Osteoblast (primary cell): ENCODE data around the gene TNK1. TPM values are rescaled to one million over a fixed set of nuclear protein-coding genes. Genes with fewer than 3 reads are reported as not detected.

ENCODE experiments used
- DNase-seq: peaks from one replicate; pipeline ENCODE4 v3.0.0; 2011; ENCODE audit warnings: low spot score, mixed read lengths; ENCODE audit not compliant: insufficient read length; ENCODE audit errors: missing footprints
- H2AFZ ChIP-seq: 2 replicates; pipeline ENCODE4 v1.6.0; 2011; ENCODE audit warnings: mild to moderate bottlenecking, low read length
- H3K27ac ChIP-seq: 2 replicates; pipeline ENCODE4 v1.5.1; 2011; ENCODE audit warnings: mild to moderate bottlenecking, low read depth, low read length, moderate library complexity
- H3K27me3 ChIP-seq: 2 replicates; pipeline ENCODE4 v1.6.0; 2012; ENCODE audit warnings: mild to moderate bottlenecking, control low read depth, inconsistent platforms, low read length, moderate library complexity; ENCODE audit not compliant: insufficient read depth
- H3K36me3 ChIP-seq: 2 replicates; pipeline ENCODE4 v1.5.1; 2011; ENCODE audit warnings: mild to moderate bottlenecking, low read length, control low read depth, moderate library complexity; ENCODE audit not compliant: insufficient read depth
- H3K4me1 ChIP-seq: 2 replicates; pipeline ENCODE4 v1.5.1; 2011; ENCODE audit warnings: mild to moderate bottlenecking, low read length, control low read depth, moderate library complexity; ENCODE audit not compliant: insufficient read depth
- H3K4me2 ChIP-seq: 2 replicates; pipeline ENCODE4 v1.6.0; 2011; ENCODE audit warnings: mild to moderate bottlenecking, low read length; ENCODE audit not compliant: insufficient read depth
- H3K4me3 ChIP-seq: fragments of 200-600 bp; sonication (generic); 3 replicates; pipeline ENCODE4 v1.5.1; 2012; ENCODE audit warnings: mild to moderate bottlenecking, low read length, inconsistent platforms; ENCODE audit not compliant: insufficient read depth
- H3K79me2 ChIP-seq: 2 replicates; pipeline ENCODE4 v1.6.0; 2012; ENCODE audit warnings: mild to moderate bottlenecking, low read length, control low read depth, inconsistent platforms; ENCODE audit not compliant: insufficient read depth
- H3K9me3 ChIP-seq: 2 replicates; pipeline ENCODE4 v1.5.1; 2011; ENCODE audit warnings: low read depth, low read length, control low read depth
- H4K20me1 ChIP-seq: 2 replicates; pipeline ENCODE4 v1.6.0; 2012; ENCODE audit warnings: mild to moderate bottlenecking, low read length, control low read depth; ENCODE audit not compliant: insufficient read depth
- total RNA-seq: library from RNA; depleted of rRNA; stranded (reverse); fragments of >200 nt; gene quantifications from 2 replicates; pipeline ENCODE4 v1.2.3, GENCODE V29; 2012
- TF ChIP-seq, protein P1 (sequence below): IDR thresholded peaks from 2 replicates; pipeline ENCODE4 v1.5.1; 2011; ENCODE audit warnings: mild to moderate bottlenecking, low read depth, low read length, moderate library complexity; ENCODE audit errors: extremely low read depth

Gene TNK1
- total RNA-seq, 1 donor: 0.36 TPM

- TF ChIP-seq, protein P1, sequence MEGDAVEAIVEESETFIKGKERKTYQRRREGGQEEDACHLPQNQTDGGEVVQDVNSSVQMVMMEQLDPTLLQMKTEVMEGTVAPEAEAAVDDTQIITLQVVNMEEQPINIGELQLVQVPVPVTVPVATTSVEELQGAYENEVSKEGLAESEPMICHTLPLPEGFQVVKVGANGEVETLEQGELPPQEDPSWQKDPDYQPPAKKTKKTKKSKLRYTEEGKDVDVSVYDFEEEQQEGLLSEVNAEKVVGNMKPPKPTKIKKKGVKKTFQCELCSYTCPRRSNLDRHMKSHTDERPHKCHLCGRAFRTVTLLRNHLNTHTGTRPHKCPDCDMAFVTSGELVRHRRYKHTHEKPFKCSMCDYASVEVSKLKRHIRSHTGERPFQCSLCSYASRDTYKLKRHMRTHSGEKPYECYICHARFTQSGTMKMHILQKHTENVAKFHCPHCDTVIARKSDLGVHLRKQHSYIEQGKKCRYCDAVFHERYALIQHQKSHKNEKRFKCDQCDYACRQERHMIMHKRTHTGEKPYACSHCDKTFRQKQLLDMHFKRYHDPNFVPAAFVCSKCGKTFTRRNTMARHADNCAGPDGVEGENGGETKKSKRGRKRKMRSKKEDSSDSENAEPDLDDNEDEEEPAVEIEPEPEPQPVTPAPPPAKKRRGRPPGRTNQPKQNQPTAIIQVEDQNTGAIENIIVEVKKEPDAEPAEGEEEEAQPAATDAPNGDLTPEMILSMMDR: no peak
- Histone ChIP-seq H3K79me2 (peaks cover 10% of the 10 kb centered on the region), H3K4me2 (peak overlapping the region; percentile 98), H3K4me1 (peaks cover 17% of the 10 kb centered on the region), H3K27me3 (no peaks in the 10 kb centered on the region), H3K27ac (peak overlapping the region; percentile 61), H4K20me1 (peaks cover 6% of the 10 kb centered on the region), H3K9me3 (no peaks in the 10 kb centered on the region), H2AFZ (peak overlapping the region; percentile 94), H3K4me3 (peak overlapping the region; percentile 85), H3K36me3 (no peaks in the 10 kb centered on the region)
- no peak for DNase-seq
Observed at GRCh38 chr17:7403043-7403726, 22.3 kb downstream of the TNK1 start.

DNA sequence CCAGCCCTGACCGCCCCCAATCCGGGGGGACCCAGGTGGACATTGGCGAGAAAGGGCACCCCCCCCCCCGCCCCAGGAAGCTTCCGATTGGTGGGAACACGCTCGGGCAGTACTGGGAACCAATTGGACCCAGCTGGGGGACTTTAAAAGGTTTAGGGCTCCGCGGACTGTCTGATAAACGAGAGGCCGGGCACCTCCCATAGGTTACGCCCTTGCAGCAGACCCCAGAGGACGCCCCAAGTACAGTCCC lies 22.8 kb downstream of the TNK1 start:
- TF ChIP-seq, protein P1: no peak
- H4K20me1 ChIP-seq: peaks cover 6% of the 10 kb centered on the region
- no peaks in the 10 kb centered on the region for H3K27me3 ChIP-seq
- H3K36me3 ChIP-seq: peaks cover 2% of the 10 kb centered on the region
- no peaks in the 10 kb centered on the region for H3K9me3 ChIP-seq
- peak overlapping the region; percentile 85 for H3K4me3 ChIP-seq
- peak overlapping the region; percentile 98 for H3K4me2 ChIP-seq
- peaks cover 10% of the 10 kb centered on the region for H3K79me2 ChIP-seq
- peak overlapping the region; percentile 61 for H3K27ac ChIP-seq
- peak; percentile 99 for DNase-seq
- H2AFZ ChIP-seq: peak overlapping the region; percentile 94
- peaks cover 17% of the 10 kb centered on the region for H3K4me1 ChIP-seq

DNA sequence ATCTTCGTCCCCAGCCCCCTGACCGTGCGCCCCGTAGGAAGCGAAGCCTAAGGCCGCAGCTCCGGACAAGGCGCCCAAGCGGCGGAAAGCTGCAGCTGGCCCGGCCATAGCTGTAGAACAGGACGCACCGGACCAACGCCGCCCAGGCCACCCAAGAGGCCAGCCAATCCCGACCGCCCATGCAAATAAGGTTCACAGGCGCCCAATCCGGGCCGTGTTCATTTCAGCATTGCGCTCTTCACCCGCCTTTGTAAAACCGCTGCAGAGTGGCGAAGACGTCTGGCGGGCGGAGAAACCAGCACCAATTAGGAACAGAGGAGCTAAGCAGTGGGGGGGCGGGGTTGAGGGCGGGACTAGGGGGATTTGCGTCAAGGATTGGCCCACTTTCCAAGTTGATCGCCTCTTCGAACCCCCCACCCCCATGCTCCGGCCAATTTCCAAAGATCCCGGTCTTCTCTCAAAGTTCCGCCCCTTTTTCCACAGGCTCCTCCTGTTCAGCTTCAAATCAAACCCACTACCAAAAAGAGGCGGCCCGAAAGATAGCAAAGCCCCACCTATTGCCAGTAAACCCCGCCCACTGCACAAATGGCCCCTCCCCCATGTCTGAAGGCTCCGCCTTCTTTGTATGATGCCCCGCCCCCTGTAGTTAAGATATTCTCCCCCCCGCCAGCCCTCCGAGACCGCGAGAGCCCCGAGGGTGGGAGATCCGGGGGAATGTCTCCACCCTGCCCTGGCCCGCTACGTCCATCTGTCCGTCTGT lies 23.3 kb downstream of the TNK1 start, which contains the start of gene TMEM256:
Gene TMEM256 (minus strand): TSS at position 121 of the 760 bp plus-strand sequence. CDS start 13 bp downstream, at position 108.
- Histone ChIP-seq H3K4me3 (peak within 1 kb of the TSS; percentile 85), H3K4me2 (peak within 1 kb of the TSS; percentile 98), H3K79me2 (peaks cover 10% of the 10 kb centered on the region), H3K4me1 (peaks cover 17% of the 10 kb centered on the region), H3K27ac (peak within 1 kb of the TSS; percentile 61), H3K27me3 (no peaks in the 10 kb centered on the region), H2AFZ (peak within 1 kb of the TSS; percentile 94), H3K36me3 (peaks cover 7% of the 10 kb centered on the region), H4K20me1 (peaks cover 6% of the 10 kb centered on the region), H3K9me3 (no peaks in the 10 kb centered on the region)
- peak; percentile 100 for DNase-seq
- TF ChIP-seq, protein P1: no peak

DNA sequence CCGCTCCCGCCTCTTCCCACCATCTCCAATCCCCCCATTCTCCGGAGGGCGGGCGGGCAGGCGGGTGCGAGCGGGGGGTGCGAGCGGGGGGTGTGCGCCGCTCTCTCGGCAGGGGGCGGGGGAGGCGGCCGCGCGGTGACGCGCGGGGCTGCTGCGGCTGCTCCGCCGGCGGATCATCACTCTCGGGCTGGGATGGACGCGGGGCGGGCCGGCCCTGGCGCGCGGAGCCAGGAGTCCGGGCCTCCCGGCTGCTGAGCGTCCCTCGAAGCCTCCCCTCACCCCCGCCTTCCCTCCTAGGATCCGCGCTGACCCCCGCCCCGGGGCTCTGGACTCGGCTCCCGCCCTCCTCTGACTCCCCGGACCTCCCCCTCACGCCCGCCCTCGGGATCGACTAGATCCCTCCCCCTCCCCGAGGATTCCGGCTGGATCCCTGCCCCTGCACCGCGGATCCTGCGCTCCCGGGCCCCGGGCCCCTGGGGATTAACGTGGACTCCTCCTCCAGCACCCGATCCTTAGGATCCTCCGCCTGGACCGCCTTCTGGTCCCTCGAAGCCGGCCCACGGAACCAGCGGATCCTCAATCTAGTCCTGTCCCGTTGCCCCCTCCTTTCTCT lies 24.0 kb downstream of the TNK1 start:
- Histone ChIP-seq H3K27ac (peak overlapping the region; percentile 51), H4K20me1 (peaks cover 6% of the 10 kb centered on the region), H3K9me3 (no peaks in the 10 kb centered on the region), H3K79me2 (peaks cover 10% of the 10 kb centered on the region), H3K27me3 (no peaks in the 10 kb centered on the region), H3K4me1 (peaks cover 17% of the 10 kb centered on the region), H3K4me2 (peak overlapping the region; percentile 83), H2AFZ (peak overlapping the region; percentile 82), H3K36me3 (peaks cover 13% of the 10 kb centered on the region), H3K4me3 (peak overlapping the region; percentile 85)
- TF ChIP-seq, protein P1: no peak
- peak; percentile 98 for DNase-seq
